ENCODE measurements around the gene ATF6. TPM values are rescaled to one million over a fixed set of nuclear protein-coding genes. Genes with fewer than 3 reads are reported as not detected.

The ATF6 gene
- total and polyA plus RNA-seq, 4 donors = 10.0 to 22.5 (median 13.4) TPM

- Histone ChIP-seq H3K4me3 (ENCODE audit: low read depth in 1 of 3, low read length in 3 of 3) (no peak overlapping the region), H3K4me1 (ENCODE audit: control insufficient read depth in 4 of 4, insufficient read depth in 4 of 4, low read length in 3 of 4) (peaks cover 3 to 24% (median 5%) of the 10 kb centered on the region in 4 donors), H3K27ac (ENCODE audit: low read depth in 1 of 2, low read length in 2 of 2) (no peak overlapping the region), H3K9ac (ENCODE audit: low read depth in 1 of 2, low read length in 2 of 2) (no peak overlapping the region), H3K27me3 (ENCODE audit: control insufficient read depth in 4 of 4, insufficient read depth in 4 of 4, low read length in 3 of 4) (no peaks in the 10 kb centered on the region), H3K36me3 (ENCODE audit: control insufficient read depth in 4 of 4, insufficient read depth in 3 of 4, low read depth in 1 of 4, low read length in 3 of 4) (no peaks in the 10 kb centered on the region), H3K9me3 (ENCODE audit: control insufficient read depth in 4 of 4, low read length in 3 of 4) (no peaks in the 10 kb centered on the region)
- no peak for TF ChIP-seq HNF4G (IDR thresholded peaks at IDR 0.05)
- TF ChIP-seq SP1 (IDR thresholded peaks at IDR 0.05) = no peak
- TF ChIP-seq TAF1 (conservative IDR thresholded peaks at IDR 0.05) = no peak
- TF ChIP-seq YY1 (IDR thresholded peaks at IDR 0.05) = no peak
- TF ChIP-seq EGR1 (IDR thresholded peaks at IDR 0.05; ENCODE audit: low read depth in 2 of 2) = no peak
- no peak for TF ChIP-seq GABPA (IDR thresholded peaks at IDR 0.05 in 1 of 2, conservative IDR thresholded peaks at IDR 0.05 in 1 of 2)
- no peak for TF ChIP-seq ZBTB33 (IDR thresholded peaks at IDR 0.05)
- TF ChIP-seq RXRA (IDR thresholded peaks at IDR 0.05) = no peak
- no peak for TF ChIP-seq REST (IDR thresholded peaks at IDR 0.05)
- no peak for TF ChIP-seq MAX (IDR thresholded peaks at IDR 0.05)
- TF ChIP-seq RAD21 (IDR thresholded peaks at IDR 0.05) = no peak
- TF ChIP-seq FOXA2 (IDR thresholded peaks at IDR 0.05) = no peak
- no peak for TF ChIP-seq CTCF (IDR thresholded peaks at IDR 0.05; ENCODE audit: low read depth, low read length, missing input control)
- TF ChIP-seq JUND (IDR thresholded peaks at IDR 0.05) = no peak
- no peak for TF ChIP-seq FOXA1 (IDR thresholded peaks at IDR 0.05)
- no peak for TF ChIP-seq NR2F2 (IDR thresholded peaks at IDR 0.05)
- TF ChIP-seq ATF3 (IDR thresholded peaks at IDR 0.05) = no peak
- TF ChIP-seq HNF4A (conservative IDR thresholded peaks at IDR 0.05) = no peak
- WGBS = 70% methylated on average over 4 of the region's 4 CpGs
- DNase-seq (ENCODE audit: low spot score) = no peak
Observed at GRCh38 chr1:161773791-161774190, 7.7 kb downstream of the ATF6 start.

All from liver (tissue), 9 donors.